Ammon's horn (tissue), 1 donor: ENCODE measurements around the gene SH2D3C.

Experiments used
- DNase-seq: peaks from one replicate; pipeline ENCODE4 v3.0.0-alpha.2; 2016; ENCODE audit warnings: low spot score

The SH2D3C gene

DNA sequence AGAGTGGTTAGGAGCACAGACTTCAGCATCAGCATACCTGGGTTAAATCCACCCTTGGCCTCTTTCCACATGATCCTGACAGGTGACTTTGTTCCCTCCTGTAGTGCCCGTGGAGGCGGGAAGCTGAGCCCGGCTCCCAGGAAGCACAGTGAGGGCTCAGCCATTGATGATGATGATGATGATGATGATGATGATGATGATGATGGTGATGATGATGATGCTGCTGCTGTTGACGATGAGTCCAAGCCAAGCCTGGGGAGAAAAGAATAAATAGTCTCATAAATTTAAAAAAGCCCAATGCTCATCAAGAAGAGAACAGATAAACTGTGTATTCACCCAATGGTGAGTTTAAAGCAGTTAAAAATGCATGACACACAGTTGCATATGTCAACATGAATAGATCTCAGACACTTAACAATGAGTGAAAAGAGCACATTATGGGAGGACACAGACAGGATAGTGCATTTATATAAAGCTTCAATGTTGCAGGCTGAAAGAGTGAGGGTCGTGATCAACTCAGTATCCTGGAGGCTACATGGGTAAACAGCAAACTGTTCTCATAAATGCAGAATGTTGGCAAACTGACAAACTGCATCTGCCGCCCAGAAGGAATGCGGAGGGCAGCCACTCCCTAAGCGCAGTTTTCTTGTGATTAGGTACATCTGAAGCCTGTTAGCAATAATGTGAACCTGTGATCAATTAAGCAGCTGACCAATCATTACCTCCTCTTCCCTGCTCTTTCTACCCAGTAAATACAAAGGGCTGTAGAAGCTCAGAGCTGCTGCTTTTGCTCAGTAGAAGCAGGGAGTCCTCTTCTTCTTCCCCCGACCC is 83.4 kb downstream of the SH2D3C start:
- no peak for DNase-seq

DNA sequence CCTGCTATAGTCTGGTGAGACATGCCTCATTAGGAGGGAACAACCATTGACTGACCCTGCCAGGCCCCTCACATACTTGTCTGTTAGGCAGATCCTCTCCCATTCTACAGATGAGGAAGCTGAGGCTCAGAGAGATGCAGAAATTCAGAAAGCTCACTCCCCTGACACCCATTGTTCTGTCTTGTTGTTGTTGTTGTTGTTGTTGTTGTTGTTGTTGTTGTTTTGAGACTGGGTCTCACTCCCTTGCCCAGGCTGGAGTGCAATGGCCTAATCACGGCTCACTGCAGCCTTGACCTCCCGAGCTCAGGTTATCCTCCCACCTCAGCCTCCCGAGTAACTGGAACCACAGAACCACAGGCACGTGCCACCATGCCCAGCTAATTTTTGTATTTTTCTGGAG is 84.8 kb downstream of the SH2D3C start:
- no peak for DNase-seq

DNA sequence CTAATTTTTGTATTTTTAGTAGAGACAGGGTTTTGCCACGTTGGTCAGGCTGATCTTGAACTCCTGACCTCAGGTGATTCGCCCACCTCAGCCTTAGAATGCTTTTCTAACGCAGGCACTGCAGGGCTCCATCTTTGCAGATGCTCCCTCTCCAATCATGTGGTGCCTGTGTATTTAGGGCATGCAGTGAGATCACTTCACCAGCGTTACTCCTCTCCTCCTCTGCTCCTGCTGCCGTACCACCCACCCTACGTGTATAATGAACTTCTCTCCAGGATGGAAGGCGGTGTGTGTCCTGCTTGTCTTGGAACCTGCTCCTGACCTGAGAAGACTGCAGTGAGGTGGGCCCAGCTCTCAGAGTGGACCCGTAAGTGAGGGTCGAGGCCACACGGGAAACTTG is 85.3 kb downstream of the SH2D3C start:
- DNase-seq = peak; percentile 74

DNA sequence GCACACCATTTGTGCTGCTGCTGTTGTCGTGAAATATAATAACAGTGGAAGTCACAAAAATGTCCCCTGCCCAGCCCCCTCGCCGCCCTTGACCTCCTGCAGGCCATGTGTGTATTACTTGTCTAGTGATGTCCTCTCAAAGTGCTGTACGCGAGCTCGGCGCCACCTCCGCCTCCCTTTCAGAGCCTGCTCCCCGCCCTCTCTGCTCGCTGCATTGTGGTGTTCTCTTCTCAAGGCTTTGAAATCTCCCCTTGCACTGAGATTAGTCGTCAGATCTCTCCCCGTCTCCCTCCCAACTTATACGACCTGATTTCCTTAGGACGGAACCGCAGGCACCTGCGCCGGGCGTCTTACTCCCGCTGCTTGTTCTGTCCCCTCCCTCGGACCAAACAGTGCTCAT is 86.4 kb downstream of the SH2D3C start:
- no peak for DNase-seq

DNA sequence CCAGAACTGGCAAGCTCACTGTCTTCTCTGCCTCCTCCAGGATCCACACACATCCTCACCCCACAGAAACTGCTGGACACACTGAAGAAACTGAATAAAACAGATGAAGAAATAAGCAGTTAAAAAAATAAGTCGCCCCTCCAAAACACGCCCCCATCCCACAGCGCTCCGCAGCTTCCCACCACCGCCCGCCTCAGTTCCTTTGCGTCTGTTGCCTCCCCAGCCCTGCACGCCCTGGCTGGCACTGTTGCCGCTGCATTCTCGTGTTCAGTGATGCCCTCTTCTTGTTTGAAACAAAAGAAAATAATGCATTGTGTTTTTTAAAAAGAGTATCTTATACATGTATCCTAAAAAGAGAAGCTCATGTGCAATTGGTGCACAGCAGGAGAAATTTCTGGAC is 87.7 kb downstream of the SH2D3C start:
- DNase-seq = no peak

DNA sequence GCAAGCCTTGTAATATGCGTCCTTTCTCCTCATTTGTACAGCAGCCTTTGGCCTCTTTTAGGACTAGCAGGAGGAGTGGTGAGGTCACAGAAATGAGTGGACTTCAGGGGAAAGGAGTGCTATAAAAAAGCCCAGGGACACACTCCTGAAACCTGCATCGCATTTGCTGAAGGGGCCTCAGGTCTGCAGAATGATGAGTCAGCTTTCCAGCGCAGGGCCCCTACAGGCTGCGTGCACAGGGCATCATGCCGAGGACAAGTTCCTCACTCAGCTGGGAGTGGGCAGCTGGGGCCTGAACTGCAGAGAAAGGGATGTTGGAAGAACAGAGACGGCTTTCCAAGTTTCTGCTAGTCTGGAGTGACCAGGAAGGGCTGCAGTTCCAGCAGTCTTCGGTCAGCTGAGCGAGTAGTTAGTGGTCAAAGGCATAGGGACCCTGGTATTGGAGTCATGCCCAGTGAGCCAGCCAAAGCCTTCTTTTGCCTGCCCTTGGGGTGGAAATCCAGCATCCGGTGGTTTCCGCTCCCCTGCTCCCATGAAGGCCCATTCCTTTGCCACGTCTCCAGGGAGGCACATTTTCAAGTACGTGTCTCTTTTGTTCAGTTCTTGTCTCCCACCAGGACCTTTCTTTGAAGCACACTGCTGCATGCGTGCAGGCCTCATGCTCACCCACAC is 89.0 kb downstream of the SH2D3C start:
- no peak for DNase-seq
